HG03135 (cell line): ENCODE measurements around the gene CTBP2.

Source experiments
- ATAC-seq: cut with Tn5 transposase; IDR thresholded peaks from one replicate; pipeline ENCODE4 v1.9.1; 2021; ENCODE audit warnings: mild to moderate bottlenecking, moderate library complexity; ENCODE audit not compliant: unreplicated experiment

Gene CTBP2

DNA sequence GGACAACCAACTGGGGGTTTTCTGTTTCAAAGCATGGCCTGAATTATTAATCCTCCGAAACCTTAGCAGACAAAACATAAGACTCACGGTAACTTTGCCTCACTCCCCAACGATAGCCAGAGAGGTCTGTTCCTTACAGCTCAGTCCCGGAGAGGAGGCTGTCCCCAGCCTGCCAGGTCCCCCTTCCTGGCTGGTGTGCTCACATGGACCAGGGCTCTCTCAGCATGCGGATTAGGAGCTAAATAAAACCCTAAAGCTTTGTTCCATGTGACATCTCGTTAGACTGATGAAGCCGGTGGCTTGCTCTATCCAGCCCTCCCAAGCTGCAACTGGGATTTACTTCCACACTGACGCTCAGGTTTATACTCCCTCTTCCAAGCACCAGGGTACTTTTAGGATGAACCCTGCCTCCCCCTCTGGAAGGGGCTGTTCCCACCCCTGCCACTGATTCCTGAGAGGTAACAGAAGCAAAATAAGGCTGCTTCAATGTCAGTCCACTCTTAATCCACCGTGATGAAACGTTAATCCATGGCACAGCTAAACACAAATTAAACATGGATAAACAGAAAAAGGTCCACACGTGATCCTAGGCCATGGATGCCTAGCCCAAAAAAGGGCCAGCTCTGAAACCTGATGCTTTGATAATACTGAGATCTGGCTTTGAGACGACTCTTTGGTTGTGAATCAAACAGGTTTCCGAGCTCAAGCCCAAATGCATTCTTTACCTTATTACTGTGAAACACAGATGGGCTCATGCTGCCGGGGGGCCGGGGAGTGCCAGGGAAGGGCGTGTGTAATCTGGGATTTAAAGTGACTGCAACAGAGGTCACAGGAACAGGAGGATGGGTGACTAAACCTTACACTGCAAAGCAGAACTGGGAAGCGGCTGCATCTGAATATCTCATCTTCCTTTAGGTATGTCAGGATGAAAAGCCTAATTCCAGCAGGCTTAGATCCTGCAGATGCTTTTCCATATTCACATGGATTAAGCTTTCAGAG is 132.2 kb downstream of the CTBP2 start:
- ATAC-seq: no peak

- no peak for ATAC-seq
These were observed 133.2 kb downstream of the CTBP2 start for GRCh38 chr10:125026974-125027735.

DNA sequence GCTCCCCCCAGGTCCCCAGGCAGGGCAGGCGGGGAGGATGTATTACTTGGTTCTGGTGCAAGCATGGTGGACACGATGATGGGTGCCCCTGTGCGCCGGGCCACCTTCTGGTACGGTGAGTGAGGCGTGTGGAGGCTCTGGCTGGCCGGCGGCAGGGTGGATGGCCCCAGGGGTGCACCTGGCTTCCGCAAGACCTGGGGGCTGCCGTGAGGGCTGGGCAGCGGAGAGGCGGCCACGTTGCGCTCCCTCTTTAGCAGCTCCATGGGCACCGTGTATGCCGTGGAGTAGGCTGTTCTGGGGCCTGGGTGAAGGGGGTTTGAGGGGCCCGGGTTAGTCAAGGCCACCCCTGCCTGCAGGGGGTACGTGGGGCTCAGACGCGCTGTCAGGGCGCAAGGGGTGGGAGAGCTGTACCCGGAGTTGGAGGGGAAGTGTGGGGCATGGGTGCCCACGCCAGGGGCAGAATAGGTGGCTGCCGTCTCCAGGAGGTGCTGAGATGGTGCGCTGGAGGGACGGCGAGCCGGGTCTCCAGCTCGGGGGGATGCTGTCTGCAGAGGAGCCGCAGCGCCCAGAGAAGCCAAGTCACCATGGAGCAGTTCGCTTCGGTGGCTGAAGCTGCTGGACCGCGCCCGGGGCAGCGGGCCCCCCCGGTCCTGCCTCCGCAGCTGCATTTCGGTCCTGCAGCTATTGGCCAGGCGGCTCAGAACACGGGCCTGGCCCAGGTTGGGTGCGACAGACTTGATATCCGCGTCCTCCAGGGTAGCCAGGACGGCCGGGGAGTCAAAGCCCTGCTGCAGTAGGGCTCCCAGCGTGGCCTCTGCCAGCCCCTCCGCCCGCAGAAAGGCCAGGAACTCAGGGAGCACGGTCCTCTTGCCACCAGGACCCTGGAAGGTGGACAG is 134.1 kb downstream of the CTBP2 start:
- no peak for ATAC-seq

GRCh38 chr10:125025341-125025740 is 135.0 kb downstream of the CTBP2 start:
- ATAC-seq: no peak

DNA sequence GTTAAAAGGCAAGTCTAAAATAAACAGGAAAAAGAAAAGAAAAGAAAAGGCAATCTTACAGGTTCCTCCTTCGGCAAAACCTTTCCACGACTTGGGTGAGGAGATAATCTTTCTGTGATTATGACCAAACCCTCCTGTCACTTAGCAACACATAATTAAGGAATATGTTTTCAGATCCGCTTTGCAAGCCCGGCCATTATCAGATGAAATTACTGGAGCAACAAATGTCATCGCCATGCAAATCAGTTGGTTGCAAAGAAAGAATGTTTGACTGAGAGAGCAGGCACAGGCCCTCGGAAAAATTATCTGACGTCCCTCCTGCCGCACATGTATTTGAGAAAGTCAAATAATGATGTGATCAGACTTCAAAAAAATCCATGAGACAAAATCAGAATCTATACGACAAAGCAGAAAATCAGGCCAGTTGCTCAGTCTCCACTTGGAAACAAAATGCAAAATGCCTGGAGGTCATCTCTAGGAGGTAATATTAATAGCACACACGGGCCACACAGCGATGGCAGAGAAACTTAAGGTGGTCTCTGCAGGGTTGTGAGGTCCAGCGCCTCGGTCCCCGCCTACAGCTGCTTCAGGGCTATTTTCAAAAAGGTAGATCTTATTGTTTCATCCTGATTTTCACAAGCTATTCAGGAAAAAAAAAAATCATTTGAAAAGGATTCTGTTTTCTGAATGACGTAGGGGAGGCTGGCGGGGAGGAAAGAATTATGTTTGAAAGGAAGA is 135.7 kb downstream of the CTBP2 start:
- no peak for ATAC-seq

DNA sequence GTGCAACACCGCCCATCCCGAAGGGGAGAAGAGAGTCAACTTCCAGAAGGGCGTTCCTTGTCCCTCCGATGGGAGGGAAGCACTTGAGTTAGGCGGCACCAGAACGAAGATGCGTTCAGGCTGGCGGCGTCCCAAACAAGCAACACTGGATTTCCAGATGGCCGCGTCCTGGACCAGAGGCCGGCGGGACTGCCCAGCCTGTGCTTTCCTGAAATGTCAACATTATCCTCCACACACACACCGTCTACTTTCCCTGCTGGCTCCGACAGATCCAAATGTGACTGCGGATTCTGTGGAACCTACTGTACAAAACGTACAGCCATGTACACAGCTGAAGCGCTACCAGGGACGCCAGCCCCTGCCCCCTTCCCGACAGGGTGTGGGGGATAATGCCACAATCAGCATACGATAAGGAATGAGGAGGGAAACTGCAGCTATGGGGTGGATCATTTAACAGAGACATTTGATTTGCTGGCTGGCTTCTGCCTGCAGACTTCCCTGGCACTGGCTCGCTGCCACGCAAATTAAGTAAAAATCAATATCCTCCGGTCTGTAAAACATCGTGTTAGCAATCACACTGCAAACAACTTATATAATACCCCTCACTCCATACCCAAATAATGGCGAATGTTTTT is 136.4 kb downstream of the CTBP2 start:
- no peak for ATAC-seq

DNA sequence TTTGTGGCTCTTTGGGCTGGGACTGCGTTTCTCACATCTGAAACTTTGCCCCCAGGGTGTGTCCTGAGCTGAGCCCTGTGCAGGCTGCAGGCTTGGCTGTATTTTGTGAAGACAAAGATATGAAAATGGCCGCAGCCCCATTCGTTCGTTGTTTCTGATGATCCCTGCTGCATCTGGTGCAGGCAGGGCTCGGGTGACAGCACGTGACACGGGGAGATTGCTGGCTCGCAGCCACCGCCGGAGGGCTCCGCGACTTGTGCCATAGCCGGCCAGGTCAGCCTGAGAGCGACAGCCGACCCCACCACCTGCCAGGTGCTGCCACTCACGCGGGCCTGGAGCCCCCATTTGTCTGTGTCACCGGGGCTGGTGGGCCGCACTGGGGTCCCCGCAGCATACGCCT is 137.1 kb downstream of the CTBP2 start:
- no peak for ATAC-seq

DNA sequence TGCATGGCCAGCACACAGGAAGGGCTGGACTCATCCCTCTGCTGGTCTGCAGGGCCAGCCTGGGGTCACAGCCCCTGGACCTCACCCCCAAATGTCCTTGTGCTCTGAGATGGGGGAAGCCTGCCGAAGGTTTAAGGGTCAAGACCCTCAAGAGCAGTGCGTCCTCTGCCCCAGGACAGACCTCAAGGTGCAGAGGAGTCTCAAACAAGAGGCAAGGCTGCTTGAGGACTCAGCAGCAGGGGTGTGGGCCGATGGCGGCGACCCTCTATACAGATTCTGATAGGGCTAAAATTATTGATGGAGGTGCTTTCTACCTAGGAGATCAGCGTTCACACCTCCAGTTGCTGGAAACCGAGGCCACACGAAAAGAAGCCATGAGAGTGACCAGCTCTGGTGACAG is 137.7 kb downstream of the CTBP2 start:
- ATAC-seq: no peak

DNA sequence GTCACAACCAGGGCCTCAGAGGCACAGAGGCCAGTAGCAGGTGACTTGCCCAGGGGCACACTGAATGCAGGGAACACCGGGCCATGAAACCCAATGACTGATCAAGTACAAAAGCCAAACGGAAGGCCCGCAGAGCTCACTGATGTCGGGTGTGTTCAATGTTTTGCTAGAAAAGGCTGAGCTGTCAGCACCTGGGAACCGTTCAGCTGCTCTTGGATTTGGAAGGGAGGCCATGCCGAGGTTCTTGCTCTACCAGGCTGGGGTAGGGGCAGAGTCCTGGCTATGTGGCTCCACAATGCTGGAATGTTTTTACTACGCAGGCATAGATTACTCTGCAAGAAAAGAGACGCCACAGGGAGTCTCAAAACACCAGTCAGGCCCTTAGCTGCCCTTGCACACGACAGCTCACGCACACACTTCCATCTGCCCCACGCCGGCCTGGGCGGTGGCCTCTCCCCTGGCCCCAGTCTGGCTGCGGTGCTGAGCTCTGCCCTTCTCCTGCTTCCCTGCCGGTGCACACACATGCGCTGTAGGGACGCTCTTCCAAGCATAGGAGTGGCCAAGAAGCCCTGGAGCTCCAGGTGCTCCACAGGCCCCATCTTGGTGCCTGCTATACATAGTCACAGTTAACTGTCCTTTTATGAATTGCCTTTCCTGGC is 138.5 kb downstream of the CTBP2 start:
- no peak for ATAC-seq

GRCh38 chr10:125020871-125021270 is 139.5 kb downstream of the CTBP2 start:
- ATAC-seq: no peak

DNA sequence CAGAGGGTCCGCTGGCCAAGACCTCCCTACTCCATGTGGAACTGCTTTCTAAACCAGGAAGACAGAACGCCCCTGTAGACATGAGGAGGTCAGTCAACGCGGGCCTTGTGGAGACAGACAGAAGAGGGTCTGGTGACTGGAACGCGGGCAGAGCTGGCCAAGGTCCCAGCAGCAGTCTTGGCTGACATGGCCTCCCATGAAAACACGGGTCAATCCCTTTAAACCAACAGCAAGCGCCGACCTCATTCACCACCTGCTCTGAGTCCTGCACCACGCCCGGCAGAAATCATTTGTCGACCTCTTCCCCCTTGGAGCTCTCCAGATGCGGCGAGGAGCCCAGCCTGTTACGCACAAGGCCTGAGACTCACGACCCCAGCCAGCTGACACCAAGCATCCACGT is 140.0 kb downstream of the CTBP2 start:
- ATAC-seq: no peak

GRCh38 chr10:125018576-125019143 is 141.7 kb downstream of the CTBP2 start:
- ATAC-seq: no peak

DNA sequence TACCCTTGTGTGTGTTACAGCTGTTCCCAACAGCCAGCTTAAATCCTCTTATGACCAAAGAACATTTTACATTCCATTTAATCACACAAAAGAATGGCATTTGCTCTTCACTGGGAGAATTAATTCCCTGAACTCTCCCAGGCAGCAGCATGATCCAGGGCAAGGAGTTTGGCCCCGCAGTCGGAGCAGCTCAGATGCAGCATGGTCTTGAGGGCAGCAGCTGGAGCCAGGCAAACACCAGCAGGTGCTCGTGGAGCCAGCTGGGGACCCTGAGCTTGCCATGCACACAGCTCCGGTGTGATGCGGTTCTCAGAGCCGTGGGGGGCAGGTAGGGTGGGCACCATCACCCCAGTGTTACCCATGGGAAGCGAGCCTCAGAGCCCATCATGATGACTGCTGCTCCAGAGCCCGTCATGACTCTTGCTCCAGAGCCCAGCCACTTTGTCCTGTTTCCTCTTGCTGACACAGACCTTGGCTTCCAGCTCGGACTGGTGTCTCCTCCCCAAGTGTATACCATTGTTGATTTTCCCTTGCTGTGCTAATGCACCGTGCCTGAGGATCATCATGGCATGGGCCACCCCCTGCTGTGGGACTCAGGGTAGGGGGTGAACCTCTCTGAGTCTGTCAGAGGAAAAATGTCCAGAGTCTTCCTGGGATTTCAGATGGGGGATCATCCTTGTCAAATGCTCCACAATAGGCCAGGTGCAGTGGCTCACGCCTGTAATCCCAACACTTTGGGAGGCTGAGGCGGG is 142.6 kb downstream of the CTBP2 start:
- no peak for ATAC-seq

DNA sequence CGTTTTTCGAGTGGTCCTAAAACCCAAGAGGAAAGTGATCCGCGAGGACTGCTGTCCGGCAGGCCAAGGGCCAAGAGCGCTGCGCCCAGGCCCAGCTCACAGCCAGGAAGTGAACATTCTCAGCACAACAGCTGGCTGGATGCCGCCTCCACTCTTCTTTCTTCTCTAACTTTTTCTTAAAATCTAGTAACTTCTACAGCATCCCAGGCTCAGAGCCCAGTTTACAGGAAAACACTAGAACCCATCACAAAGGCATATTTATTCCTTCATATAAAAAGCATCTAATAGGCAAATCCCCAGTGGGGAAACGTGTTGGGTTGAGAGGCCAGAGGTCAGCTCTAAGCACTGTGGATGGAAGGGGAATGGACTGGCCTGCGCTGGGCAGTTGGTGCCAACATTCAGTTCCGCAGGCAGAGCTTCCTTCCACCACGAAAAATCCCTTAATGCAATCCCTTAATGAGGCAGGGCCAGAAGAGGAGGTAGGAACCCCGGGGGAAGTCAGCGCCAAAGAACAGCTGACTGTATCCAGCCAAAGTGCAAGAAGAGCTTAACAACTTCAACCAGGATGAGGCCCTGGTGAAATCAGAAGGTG is 143.7 kb downstream of the CTBP2 start:
- no peak for ATAC-seq

- no peak for ATAC-seq
These were observed 144.2 kb downstream of the CTBP2 start for GRCh38 chr10:125016123-125016522.

DNA sequence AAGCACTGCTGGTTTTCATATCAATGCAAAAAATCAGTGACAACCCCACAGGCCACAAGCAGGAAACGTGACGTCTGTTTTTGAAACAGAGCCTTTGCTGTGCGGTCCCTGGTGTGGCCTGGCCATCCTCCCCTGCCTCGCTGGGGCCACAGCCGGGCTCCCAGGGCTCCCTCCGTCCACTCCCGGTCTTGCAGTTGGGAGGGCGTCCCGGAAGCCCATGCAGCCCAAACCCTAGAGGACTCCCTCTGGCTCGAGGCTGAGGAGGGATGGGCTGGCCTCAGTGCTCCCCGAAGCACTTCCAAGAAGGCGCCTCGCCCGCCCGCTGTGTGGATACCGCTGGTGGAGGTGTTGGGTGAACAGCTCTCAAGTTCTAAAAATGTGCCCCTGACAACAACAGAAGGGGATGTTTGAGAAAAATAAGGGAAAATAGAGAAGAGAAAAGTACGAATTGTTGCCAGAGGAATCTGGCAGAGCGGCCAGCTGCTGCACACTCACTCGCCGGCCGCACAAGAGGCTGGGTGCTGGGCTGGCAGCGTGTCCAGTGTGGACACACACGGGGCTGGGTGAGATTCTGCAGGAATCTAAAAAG is 144.9 kb downstream of the CTBP2 start:
- no peak for ATAC-seq

- ATAC-seq: no peak
These were observed 145.5 kb downstream of the CTBP2 start for GRCh38 chr10:125014836-125015355.
